HG02981 (cell line): ENCODE data around the gene UBASH3A.
"Not testable (repeated sequence)": the region's sequence is repeated elsewhere in the genome, so short reads cannot be mapped to it uniquely, and the experiment has no call there.

ENCODE experiments used
- ATAC-seq: cut with Tn5 transposase; IDR thresholded peaks from one replicate; pipeline ENCODE4 v1.9.1; 2021; ENCODE audit warnings: mild to moderate bottlenecking, moderate library complexity; ENCODE audit not compliant: unreplicated experiment

Gene UBASH3A

DNA sequence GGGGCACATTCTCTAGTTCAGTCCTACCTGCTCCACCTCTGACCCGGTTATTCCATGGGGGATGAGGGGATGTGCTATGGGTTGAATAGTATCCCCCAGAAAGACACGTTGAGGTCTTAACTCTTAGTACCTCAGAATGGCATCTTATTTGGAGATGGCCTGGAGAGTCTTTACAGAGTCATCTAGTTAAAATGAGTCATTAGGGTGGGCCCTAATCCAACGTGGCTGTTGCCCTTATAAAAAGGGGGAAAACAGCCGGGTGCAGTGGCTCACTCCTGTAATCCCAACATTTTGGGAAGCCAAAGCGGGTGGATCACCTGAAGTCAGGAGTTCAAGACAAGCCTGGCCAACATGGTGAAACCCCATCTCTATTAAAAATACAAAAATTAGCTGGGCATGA, 13.5 kb upstream of the UBASH3A start:
- ATAC-seq: no peak

DNA sequence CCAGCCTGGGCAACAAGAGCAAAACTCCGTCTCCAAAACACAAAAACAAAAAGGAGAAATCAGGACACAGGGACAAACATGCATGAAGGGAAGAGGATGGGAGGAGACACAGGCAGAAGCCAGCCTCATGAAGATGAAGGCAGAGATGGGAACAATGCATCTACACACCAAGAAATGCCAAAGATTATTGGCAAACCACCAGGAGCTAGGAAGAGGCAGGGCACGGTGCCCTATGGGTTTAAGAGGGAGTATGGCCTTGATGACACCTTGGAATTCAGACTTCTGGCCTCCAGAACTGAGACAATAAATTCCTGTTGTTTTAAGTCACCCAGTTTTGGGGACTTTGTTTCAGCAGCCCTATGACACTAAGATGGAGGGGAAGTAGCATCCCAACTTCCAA, 13.0 kb upstream of the UBASH3A start:
- no peak for ATAC-seq

DNA sequence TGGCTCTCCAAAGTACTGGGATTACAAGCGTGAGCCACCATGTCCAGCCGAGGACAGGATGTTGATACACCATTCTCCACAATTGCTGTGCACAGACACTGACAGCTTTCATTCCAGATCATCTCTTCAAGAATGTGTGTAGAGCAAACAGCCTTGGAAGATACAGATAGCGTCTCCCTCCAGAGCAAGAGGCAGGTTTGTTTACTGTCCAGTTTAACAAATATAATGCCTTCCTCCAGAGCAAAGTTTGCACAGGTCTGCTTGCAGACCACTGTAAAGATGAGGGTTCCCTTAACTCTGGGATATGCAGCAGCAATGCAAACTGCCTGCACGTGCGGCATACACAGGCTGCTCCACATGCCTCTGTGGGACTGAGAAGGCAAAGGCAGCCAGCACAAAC, 12.4 kb upstream of the UBASH3A start:
- no peak for ATAC-seq

DNA sequence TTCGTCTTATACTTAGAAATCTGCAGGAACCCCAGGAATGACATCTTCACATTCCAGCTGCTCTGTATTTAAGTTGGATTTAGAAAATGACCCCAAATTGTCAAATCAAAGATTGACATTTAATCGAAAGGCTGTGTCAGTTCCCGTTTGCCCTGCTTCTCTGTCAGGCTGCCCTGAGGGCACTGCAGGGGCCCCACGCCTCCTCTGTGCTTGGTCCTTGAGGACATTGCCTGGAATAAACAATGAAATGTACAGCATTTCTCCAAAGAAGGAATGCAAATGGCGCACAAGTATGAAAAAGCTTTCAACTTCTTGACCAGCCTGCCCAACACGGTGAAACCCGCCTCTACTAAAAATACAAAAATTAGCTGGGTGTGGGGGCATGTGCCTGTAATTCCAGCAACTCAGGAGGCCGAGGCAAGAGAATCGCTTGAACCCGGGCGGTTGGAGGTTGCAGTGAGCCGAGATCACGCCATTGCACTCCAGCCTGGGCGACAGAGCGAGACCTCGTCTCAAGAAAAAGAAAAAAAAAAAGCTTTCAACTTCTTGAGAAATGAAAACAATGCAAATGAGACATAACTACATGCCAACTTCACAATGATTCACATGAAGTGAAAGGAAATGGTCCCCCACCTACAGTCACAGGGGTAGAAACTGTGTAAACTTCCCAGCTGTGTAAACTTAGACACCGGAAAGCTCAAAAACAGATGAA, 10.8 kb upstream of the UBASH3A start:
- peak; percentile 70 for ATAC-seq

DNA sequence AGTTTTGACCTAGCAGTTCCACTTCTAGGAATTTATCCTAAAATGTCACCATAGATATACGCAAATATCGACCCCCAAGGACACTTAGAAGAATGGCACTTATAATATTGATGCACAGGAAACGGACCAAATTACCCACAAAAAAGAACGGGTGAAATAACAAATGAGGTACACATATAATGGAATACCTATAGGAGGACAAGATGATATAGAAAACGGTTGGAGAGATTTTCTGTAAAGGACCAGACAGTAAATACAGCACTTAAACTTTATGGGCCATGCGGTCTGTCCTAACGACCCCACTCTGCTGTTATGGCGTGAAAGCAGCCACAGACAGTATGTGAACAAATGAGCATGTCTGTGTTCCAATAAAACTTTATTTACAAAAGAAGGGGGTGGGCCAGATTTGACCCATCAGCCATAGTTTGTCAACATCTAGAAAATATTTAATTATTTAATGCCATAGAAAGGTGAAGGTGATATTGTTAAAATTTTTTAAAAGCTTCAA, 10.2 kb upstream of the UBASH3A start:
- no peak for ATAC-seq

DNA sequence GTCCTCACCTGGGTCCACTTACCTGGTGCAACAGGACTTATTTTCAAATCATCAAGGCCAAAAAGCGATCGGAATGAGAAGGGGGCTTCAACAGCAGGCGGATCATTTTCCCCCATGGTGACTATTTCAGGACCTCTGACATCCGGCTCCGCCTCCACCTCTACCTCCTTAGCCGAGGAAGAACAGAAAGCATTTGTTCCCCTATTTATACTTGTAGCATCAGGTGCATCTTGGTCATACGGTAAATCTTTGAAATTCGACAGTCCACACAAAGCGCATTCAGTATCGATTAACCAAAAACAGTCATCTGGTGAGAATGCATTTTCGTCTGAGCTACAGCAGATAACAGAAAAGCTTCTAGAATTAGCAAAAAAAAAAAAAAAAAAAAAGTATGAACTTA, 8.4 kb upstream of the UBASH3A start:
- ATAC-seq: no peak

DNA sequence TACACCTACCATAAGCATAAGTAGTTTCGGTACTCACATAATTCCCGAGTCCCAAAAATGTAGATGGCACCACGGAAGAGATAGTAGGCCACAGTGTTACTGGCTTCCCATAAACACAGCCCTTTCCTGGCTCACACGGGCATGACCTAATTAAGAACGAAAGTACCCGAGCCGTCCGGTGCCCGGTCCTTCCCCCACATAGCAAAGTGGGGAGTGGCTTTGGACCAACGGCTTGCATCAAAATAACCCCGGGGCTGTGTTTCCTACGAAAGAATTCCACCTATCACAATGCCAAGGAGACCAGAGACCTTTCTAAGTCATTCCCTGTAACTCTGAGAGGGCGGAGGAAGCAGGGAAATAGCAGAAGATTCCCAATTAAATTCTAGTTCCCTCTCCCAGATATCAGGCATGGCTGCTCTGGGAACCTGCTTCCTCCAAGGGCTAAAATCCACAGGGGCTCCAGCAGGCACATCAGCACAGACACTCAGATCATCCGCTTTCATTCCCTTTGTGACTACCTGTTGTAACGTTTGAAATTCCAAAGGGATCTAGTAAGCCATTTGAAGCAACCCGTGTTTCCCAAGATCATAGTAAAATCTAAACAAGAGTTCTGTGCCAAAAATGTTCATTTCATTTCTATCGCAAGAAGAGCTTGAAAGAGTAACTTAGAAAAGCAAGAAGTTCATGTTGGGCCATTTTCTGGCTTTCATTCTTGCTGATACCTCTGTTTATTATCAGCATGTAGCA, 7.6 kb upstream of the UBASH3A start, which contains the start of gene TMPRSS3:
Gene TMPRSS3, minus strand, starts transcription at position 148 of the 747 bp plus-strand sequence. CDS start 635 bp downstream, outside the sequence.
- ATAC-seq: no peak

- ATAC-seq: no peak
Observed at GRCh38 chr21:42396799-42397745, 6.6 kb upstream of the UBASH3A start.

DNA sequence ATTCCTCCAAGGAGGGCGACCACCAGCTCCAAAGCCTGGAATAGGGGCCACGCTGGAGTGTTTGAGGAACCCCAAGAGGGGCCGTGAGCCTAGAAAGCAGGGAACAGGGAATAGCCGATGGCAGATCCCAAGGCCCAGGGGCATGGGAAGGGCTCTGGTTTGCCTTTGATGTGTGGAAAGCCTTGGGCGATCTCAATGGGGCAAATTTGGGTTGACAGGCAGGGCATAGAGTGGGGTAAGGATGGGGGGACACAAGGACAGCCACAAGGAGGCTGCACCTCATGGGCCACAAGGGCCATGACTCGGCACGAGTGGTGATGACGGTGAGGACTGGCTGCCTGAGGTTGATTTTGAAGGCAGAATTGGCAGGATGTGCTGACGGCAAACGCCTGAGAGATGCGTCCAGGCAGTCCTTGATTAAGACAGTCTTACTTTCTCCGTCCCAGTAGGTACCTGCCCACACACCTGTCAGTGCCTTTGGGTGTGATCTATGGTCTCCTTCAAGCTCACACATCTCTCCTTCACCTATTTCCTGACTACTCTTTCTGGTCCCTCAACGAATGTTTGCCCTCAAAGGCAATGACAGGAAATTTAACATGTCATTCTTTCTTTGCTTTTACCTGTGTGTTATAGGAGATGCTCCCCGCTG, 5.8 kb upstream of the UBASH3A start:
- no peak for ATAC-seq

DNA sequence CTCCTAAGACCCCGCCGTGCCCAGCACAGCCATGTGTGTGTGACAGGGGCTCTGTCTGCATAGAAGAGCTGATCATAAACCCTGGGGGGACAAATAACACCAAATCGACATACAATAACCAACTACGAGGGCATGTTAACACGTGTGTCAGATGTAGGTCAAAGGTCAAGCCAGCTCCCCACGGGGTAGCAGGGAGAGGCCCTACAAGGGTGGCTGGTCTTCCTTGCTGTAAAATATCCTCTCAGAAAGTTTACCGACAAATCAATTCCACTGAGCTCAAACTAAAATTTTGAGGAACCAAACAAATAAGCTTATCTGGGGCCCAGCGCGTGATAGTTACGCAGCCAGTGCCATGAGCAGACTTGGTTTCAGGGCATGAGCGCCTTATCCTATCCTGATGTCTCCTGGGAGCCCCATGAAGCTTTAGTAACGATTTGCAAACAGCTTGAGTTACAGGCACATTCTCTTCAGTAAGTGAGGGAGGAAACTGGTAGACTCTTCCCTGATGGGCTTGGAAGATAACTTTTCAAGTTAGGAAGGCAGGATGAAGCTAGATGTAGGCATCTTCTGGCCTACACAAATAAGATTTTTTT, 5.2 kb upstream of the UBASH3A start:
- no peak for ATAC-seq

- no peak for ATAC-seq
Observed at GRCh38 chr21:42400525-42400924, 3.2 kb upstream of the UBASH3A start.

DNA sequence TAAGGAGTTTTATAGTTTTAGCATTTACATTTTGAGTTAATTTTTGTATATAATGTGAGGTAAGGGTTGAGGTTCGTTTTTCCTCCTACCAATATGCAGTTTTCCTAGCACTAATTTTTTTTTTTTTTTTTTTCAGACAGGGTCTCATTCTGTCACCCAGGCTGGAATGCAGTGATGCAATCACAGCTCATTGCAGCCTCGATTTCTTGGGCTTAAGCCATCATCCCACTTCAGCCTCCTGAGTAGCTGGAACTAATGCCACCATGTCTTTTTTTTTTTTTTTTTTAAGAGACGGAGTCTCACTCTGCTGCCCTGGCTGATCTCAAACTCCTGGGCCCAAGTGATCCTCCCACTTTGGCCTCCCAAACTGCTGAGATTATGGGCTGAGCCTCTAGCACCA, 2.5 kb upstream of the UBASH3A start:
- no peak for ATAC-seq

- ATAC-seq: no peak
Observed at GRCh38 chr21:42401820-42402251, 1.9 kb upstream of the UBASH3A start.

GRCh38 chr21:42404539-42404938, 837 bp downstream of the UBASH3A start:
- ATAC-seq: no peak

- ATAC-seq: no peak
Observed at GRCh38 chr21:42405064-42406013, 1.6 kb downstream of the UBASH3A start.

GRCh38 chr21:42406201-42406621, 2.5 kb downstream of the UBASH3A start:
- no peak for ATAC-seq

DNA sequence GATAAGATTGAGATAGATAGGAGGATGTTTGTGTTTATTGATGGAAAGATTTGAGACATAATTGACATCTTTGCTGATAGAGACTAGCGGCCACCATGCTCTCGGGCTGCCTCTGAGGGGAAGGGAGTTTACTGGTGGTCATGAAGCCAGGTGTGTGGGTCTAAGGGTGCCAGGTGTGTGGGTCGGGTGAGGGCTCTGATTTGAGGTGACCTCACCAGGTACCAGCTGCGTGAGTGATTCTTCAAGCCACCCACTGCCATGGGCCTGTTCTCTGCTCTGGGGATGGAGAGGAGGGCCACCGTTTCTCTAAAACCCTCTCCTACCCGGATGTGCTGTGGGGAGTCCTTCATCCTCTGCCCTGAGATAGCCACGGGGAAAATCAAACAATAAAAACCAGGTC, 3.2 kb downstream of the UBASH3A start:
- ATAC-seq: no peak

- no peak for ATAC-seq
Observed at GRCh38 chr21:42407476-42407875, 3.8 kb downstream of the UBASH3A start.

DNA sequence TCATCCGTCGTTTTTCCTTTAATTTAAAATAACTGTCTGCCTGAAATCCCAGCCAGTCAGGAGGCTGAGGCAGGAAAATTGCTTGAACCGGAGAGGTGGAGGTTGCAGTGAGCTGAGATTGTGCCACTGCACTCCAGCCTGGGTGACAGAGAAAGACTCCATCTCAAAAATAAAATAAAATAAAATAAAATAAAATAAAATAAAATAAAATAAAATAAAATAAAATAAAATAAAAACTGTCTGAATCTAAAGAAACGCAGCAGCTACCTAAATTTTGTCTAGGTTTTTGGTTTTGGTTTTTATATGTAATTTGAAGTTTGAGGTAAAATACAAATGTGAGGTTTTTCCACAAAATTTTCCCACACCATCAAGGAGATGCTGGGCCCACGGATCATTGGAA, 5.0 kb downstream of the UBASH3A start:
- ATAC-seq: not testable (repeated sequence)
